KMS-11 (cell line): ENCODE results near the gene FGF14.

Experiments used
- H2AFZ ChIP-seq: fragments of 200-600 bp; sonication (generic); 2 replicates; pipeline ENCODE4 v1.6.1; 2016; ENCODE audit warnings: antibody characterized with exemption, mixed run types, low read depth
- H3K27ac ChIP-seq: fragments of 200-600 bp; sonication (generic); 2 replicates; pipeline ENCODE4 v1.6.1; 2016; ENCODE audit warnings: mild to moderate bottlenecking, mixed run types
- H3K27me3 ChIP-seq: fragments of 200-600 bp; sonication (generic); 2 replicates; pipeline ENCODE4 v1.6.1; 2017; ENCODE audit warnings: mild to moderate bottlenecking, low read depth, mixed run types, moderate library complexity; ENCODE audit not compliant: insufficient read depth
- H3K36me3 ChIP-seq: fragments of 200-600 bp; sonication (generic); 2 replicates; pipeline ENCODE4 v1.6.1; 2017; ENCODE audit warnings: mild to moderate bottlenecking, mixed run types; ENCODE audit not compliant: insufficient read depth
- H3K4me1 ChIP-seq: fragments of 200-600 bp; sonication (generic); 2 replicates; pipeline ENCODE4 v1.6.1; 2016; ENCODE audit warnings: mild to moderate bottlenecking, low read depth, mixed run types; ENCODE audit not compliant: poor library complexity, severe bottlenecking
- H3K4me2 ChIP-seq: fragments of 200-600 bp; sonication (generic); 2 replicates; pipeline ENCODE4 v1.7.0; 2016; ENCODE audit warnings: mild to moderate bottlenecking, mixed run types
- H3K4me3 ChIP-seq: fragments of 200-600 bp; sonication (generic); IDR thresholded peaks from 2 replicates; pipeline ENCODE4 v1.6.1; 2017; ENCODE audit warnings: low read depth, low read length, mixed read lengths; ENCODE audit not compliant: insufficient read depth
- H3K79me2 ChIP-seq: fragments of 200-600 bp; sonication (generic); 2 replicates; pipeline ENCODE4 v1.6.1; 2016; ENCODE audit warnings: low read depth, mixed run types; ENCODE audit not compliant: insufficient read depth
- H3K9ac ChIP-seq: fragments of 200-600 bp; sonication (generic); 2 replicates; pipeline ENCODE4 v1.6.1; 2016; ENCODE audit warnings: mild to moderate bottlenecking, mixed run types
- H4K20me1 ChIP-seq: fragments of 200-600 bp; sonication (generic); 2 replicates; pipeline ENCODE4 v1.6.1; 2016; ENCODE audit warnings: mild to moderate bottlenecking, mixed run types; ENCODE audit not compliant: insufficient read depth
- CTCF ChIP-seq: fragments of 200-600 bp; sonication (generic); conservative IDR thresholded peaks from 2 replicates; pipeline ENCODE4 v1.6.1; 2017; ENCODE audit warnings: low read depth, mild to moderate bottlenecking, antibody characterized with exemption, low read length, moderate library complexity, mixed read lengths

Gene FGF14

DNA sequence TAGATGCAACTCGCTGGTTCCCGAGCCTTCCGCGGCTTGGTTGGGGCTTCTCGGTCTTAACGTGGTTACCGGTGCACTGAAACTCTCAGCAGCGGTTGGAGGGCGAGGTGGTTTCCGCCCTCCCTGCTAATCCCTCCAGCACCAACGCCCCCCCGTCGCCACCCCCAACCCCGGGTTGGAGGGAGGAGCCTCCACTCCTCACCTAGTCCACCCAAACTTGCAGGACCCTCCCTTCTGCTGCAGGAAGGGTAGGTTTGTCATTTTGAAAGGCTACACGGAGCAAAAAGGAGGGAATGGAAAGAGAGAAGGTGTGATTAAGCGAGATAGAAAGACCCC is 484.4 kb downstream of the FGF14 start:
- Histone ChIP-seq H3K4me1 (no peaks in the 10 kb centered on the region), H3K36me3 (no peaks in the 10 kb centered on the region), H3K4me3 (no peak overlapping the region), H3K27ac (no peak overlapping the region), H3K9ac (no peak overlapping the region), H3K79me2 (no peaks in the 10 kb centered on the region), H3K27me3 (no peaks in the 10 kb centered on the region), H2AFZ (no peak overlapping the region), H4K20me1 (no peaks in the 10 kb centered on the region), H3K4me2 (no peak overlapping the region)
- TF ChIP-seq CTCF = no peak

DNA sequence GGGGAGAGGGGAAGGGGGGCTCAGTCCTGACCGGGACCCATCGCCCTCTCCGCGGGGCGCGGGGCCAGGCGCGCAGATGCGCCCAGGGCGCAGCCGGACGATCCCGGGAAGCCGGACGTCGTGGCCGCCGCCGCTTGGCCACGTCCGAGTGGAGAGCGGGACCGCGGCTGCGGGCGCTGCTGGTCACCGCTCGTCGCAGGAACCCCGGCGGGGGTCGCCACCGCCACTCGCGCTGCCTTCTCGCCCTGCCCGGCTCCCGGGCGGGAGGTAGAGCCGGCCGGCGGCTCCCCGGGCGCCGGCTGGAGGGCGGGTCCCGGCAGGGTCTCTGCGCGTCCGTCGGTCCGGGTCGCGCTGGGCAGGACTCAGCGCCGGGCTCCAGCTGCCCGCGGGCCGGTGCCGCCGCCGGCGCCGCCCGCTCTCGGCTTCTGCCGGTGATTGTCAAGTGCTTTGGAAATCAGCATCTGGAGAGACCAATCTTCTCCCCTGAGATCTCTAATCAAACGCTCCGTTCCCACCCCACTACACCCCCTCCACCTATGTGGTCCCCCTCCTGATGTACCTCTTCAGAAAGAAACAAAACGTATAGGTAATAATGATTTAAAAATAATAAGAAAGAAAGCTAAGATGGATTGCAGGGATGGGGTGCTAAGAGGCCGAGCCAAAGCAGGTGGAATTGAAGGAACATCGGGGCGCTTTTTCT is 484.9 kb downstream of the FGF14 start:
- Histone ChIP-seq H3K4me2 (no peak overlapping the region), H3K9ac (no peak overlapping the region), H3K27me3 (no peaks in the 10 kb centered on the region)

GRCh38 chr13:101916108-101916774 is 485.6 kb downstream of the FGF14 start:
- H4K20me1 ChIP-seq = no peaks in the 10 kb centered on the region
- no peak overlapping the region for H3K4me3 ChIP-seq
- no peak overlapping the region for H3K9ac ChIP-seq
- H3K27ac ChIP-seq = no peak overlapping the region
- no peaks in the 10 kb centered on the region for H3K27me3 ChIP-seq
- no peaks in the 10 kb centered on the region for H3K4me1 ChIP-seq
- H3K79me2 ChIP-seq = no peaks in the 10 kb centered on the region
- H2AFZ ChIP-seq = no peak overlapping the region
- no peaks in the 10 kb centered on the region for H3K36me3 ChIP-seq
- H3K4me2 ChIP-seq = no peak overlapping the region
- TF ChIP-seq CTCF = no peak

More for the DNA sequence above, 484.9 kb downstream of the FGF14 start:
- no peaks in the 10 kb centered on the region for H3K4me1 ChIP-seq
- no peak overlapping the region for H3K4me3 ChIP-seq
- no peak overlapping the region for H2AFZ ChIP-seq
- no peaks in the 10 kb centered on the region for H3K79me2 ChIP-seq
- no peak for TF ChIP-seq CTCF
- no peaks in the 10 kb centered on the region for H4K20me1 ChIP-seq
- H3K36me3 ChIP-seq = no peaks in the 10 kb centered on the region
- H3K27ac ChIP-seq = no peak overlapping the region

GRCh38 chr13:101915755-101916107 is 486.1 kb downstream of the FGF14 start:
- no peak overlapping the region for H3K4me3 ChIP-seq
- H3K27ac ChIP-seq = no peak overlapping the region
- no peaks in the 10 kb centered on the region for H3K79me2 ChIP-seq
- no peak for TF ChIP-seq CTCF
- H3K27me3 ChIP-seq = no peaks in the 10 kb centered on the region
- H3K4me2 ChIP-seq = no peak overlapping the region
- H4K20me1 ChIP-seq = no peaks in the 10 kb centered on the region
- no peaks in the 10 kb centered on the region for H3K4me1 ChIP-seq
- H2AFZ ChIP-seq = no peak overlapping the region
- no peaks in the 10 kb centered on the region for H3K36me3 ChIP-seq
- H3K9ac ChIP-seq = no peak overlapping the region
